CD4-positive, alpha-beta T cell (primary cell): ENCODE measurements around the gene CCDC200. TPM values are rescaled to one million over a fixed set of nuclear protein-coding genes. Genes with fewer than 3 reads are reported as not detected.

Experiments
- ATAC-seq: fragments of 200-7000 bp; cut with Tn5 transposase; one replicate; pipeline ENCODE4 v1.10.0; 2022; ENCODE audit warnings: mild to moderate bottlenecking; ENCODE audit not compliant: poor library complexity
- CTCF ChIA-PET: fragments of 350-600 bp; sonication (Branson Sonifier 250); formaldehyde crosslinking; loops from one replicate; lab custom pipeline; 2021; ENCODE audit warnings: antibody characterized with exemption, inconsistent platforms; lab: Charles Lee
- POLR2A ChIA-PET: fragments of 350-600 bp; sonication (Branson Sonifier 250); formaldehyde crosslinking; loops from one replicate; lab custom pipeline; 2021; ENCODE audit warnings: antibody characterized with exemption, inconsistent platforms; lab: Charles Lee
- DNase-seq, 14 experiments: peaks; one replicate each; pipeline ENCODE4 v3.0.0-alpha.2; 2013 to 2020; ENCODE audit warnings: mixed read lengths in 2 of 14
- H3K27ac ChIP-seq, 2 donors: one replicate each; pipeline versions ENCODE4 v1.5.1 to v1.7.0; 2013; ENCODE audit warnings: low read length in 2 of 2, low read depth in 1 of 2, mild to moderate bottlenecking in 1 of 2
- H3K27me3 ChIP-seq, 2 experiments: 1 replicate in 1 of 2; 2 replicates in 1 of 2; pipeline versions ENCODE4 v1.6.1 to v1.7.0; 2013; ENCODE audit warnings: low read length in 2 of 2, control low read depth in 1 of 2, mild to moderate bottlenecking in 1 of 2, moderate library complexity in 1 of 2; ENCODE audit not compliant: insufficient read depth in 2 of 2, control insufficient read depth in 1 of 2
- H3K36me3 ChIP-seq: one replicate; pipeline ENCODE4 v1.6.1; 2013; ENCODE audit warnings: low read length, control low read depth; ENCODE audit not compliant: insufficient read depth
- H3K4me1 ChIP-seq: one replicate; pipeline ENCODE4 v1.6.1; 2013; ENCODE audit warnings: low read length, control low read depth; ENCODE audit not compliant: insufficient read depth
- H3K4me3 ChIP-seq: one replicate; pipeline ENCODE4 v1.5.1; 2013; ENCODE audit warnings: mild to moderate bottlenecking, low read length, moderate library complexity
- H3K9me3 ChIP-seq, 2 experiments: 1 replicate in 1 of 2; 2 replicates in 1 of 2; pipeline versions ENCODE4 v1.6.1 to v1.7.0; 2013; ENCODE audit warnings: low read length in 2 of 2, mild to moderate bottlenecking in 2 of 2, control low read depth in 1 of 2, moderate library complexity in 1 of 2; ENCODE audit not compliant: control insufficient read depth in 1 of 2, insufficient read depth in 1 of 2
- H3K27ac Mint-ChIP-seq: one replicate; pipeline ENCODE4 v1.8.0; 2020; ENCODE audit warnings: mixed read lengths
- H3K27me3 Mint-ChIP-seq: one replicate; pipeline ENCODE4 v1.8.0; 2021; ENCODE audit warnings: mixed read lengths
- H3K36me3 Mint-ChIP-seq: one replicate; pipeline ENCODE4 v1.8.0; 2021; ENCODE audit warnings: low read depth, mixed read lengths
- H3K4me1 Mint-ChIP-seq: one replicate; pipeline ENCODE4 v1.8.0; 2021; ENCODE audit warnings: low read depth, mixed read lengths
- H3K4me3 Mint-ChIP-seq: one replicate; pipeline ENCODE4 v1.8.0; 2020; ENCODE audit warnings: mild to moderate bottlenecking, mixed read lengths
- H3K9me3 Mint-ChIP-seq: one replicate; pipeline ENCODE4 v1.8.0; 2020; ENCODE audit warnings: mixed read lengths
- CTCF ChIP-seq: fragments of 200-600 bp; IDR thresholded peaks from one replicate; pipeline ENCODE4 v1.8.0; 2022; ENCODE audit warnings: antibody characterized with exemption, mild to moderate bottlenecking
- intact Hi-C, 2 experiments: fragments of 100-400 bp; cut with DNase I in 1 of 2; cut with micrococcal nuclease in 1 of 2; formaldehyde crosslinking; loops; one replicate each; pipeline versions ENCODE4 v1.15.1 to v1.9.0; 2023 to 2025; cut with DNase I, micrococcal nuclease
- total RNA-seq, 174 experiments: library from RNA in 2 of 174; stranded (reverse) in 2 of 174; gene quantifications; one replicate each; pipeline ENCODE4 v1.2.3 and lab custom pipeline; 2021 to 2026

Gene CCDC200
- total RNA-seq, 2 experiments from 2014 or later = 0.47 to 1.0 TPM

GRCh38 chr17:43216762-43217613 is 11.4 kb downstream of the CCDC200 start:
- no peak for TF ChIP-seq CTCF
- H3K9me3 ChIP-seq = no peaks in the 10 kb centered on the region
- intact Hi-C loops = no loop called here
- peaks cover 24% of the 10 kb centered on the region for H3K36me3 ChIP-seq
- ATAC-seq (no peak), DNase-seq (no peak)
- H3K27ac ChIP-seq = no peak overlapping the region
- Mint-ChIP-seq H3K27me3 (no peaks in the 10 kb centered on the region), H3K9me3 (no peaks in the 10 kb centered on the region), H3K4me1 (peaks cover 36% of the 10 kb centered on the region), H3K36me3 (peaks cover 32% of the 10 kb centered on the region), H3K4me3 (no peak overlapping the region), H3K27ac (peak overlapping the region; percentile 44)
- ChIA-PET CTCF (no interaction called here), POLR2A (interaction anchor here (0.5 to 2.4 kb wide), 4 partner anchors 27 to 953 kb away, joined by 3 to 10 read pairs (median 6); no protein-coding TSS in a partner anchor)
- H3K4me3 ChIP-seq = no peak overlapping the region
- H3K27me3 ChIP-seq = no peaks in the 10 kb centered on the region
- peaks cover 23% of the 10 kb centered on the region for H3K4me1 ChIP-seq

- H3K36me3 ChIP-seq = peaks cover 24% of the 10 kb centered on the region
- CTCF ChIA-PET = no interaction called here
- no peaks in the 10 kb centered on the region for H3K27me3 ChIP-seq
- H3K9me3 Mint-ChIP-seq = no peaks in the 10 kb centered on the region
- TF ChIP-seq CTCF = no peak
- no peak overlapping the region for H3K27ac ChIP-seq
- DNase-seq (no peak), ATAC-seq (no peak)
- no peak overlapping the region for H3K4me3 Mint-ChIP-seq
- no peaks in the 10 kb centered on the region for H3K27me3 Mint-ChIP-seq
- intact Hi-C loops = no loop called here
- H3K4me1 ChIP-seq = peaks cover 25% of the 10 kb centered on the region
- peaks cover 42% of the 10 kb centered on the region for H3K4me1 Mint-ChIP-seq
- peaks cover 38% of the 10 kb centered on the region for H3K36me3 Mint-ChIP-seq
- H3K27ac Mint-ChIP-seq = no peak overlapping the region
- POLR2A ChIA-PET = interaction anchor here (1.1 to 2.4 kb wide), 2 partner anchors 27 to 152 kb away, joined by 3 to 10 read pairs; no protein-coding TSS in a partner anchor
- no peaks in the 10 kb centered on the region for H3K9me3 ChIP-seq
- H3K4me3 ChIP-seq = no peak overlapping the region
These were observed 12.1 kb downstream of the CCDC200 start for GRCh38 chr17:43216369-43216761.

GRCh38 chr17:43215341-43215740 is 13.1 kb downstream of the CCDC200 start:
- H3K36me3 Mint-ChIP-seq = peaks cover 46% of the 10 kb centered on the region
- no peak for ATAC-seq
- H3K27ac Mint-ChIP-seq = no peak overlapping the region
- Histone ChIP-seq H3K27me3 (no peaks in the 10 kb centered on the region), H3K36me3 (peaks cover 24% of the 10 kb centered on the region), H3K4me1 (peaks cover 29% of the 10 kb centered on the region), H3K4me3 (no peak overlapping the region), H3K9me3 (no peaks in the 10 kb centered on the region), H3K27ac (no peak overlapping the region)
- no peaks in the 10 kb centered on the region for H3K27me3 Mint-ChIP-seq
- ChIA-PET CTCF (no interaction called here), POLR2A (no interaction called here)
- intact Hi-C loops = no loop called here
- H3K4me1 Mint-ChIP-seq = peaks cover 52% of the 10 kb centered on the region
- H3K4me3 Mint-ChIP-seq = no peak overlapping the region
- no peak for DNase-seq
- no peaks in the 10 kb centered on the region for H3K9me3 Mint-ChIP-seq
- no peak for TF ChIP-seq CTCF
